ENCODE measurements around the gene ELK4.

Gene ELK4

GRCh38 chr1:205631768-205632668, at the start of gene ELK4:
ELK4 (minus strand) TSS chr1:205632011; CDS start chr1:205623882, 8,129 bp downstream.
- TF ChIP-seq CTCF (IDR thresholded peaks at IDR 0.05; ENCODE audit: low read depth, low read length, missing control alignments), result peak; percentile 65

GRCh38 chr1:205681364-205681763, 49.6 kb upstream of the ELK4 start:
- no peak overlapping the region for H3K4me3 ChIP-seq (replicated peaks; ENCODE audit: low read depth, low read length)
- no peak for DNase-seq (ENCODE audit: extremely low read depth, low read depth)
- no peak for TF ChIP-seq CTCF (IDR thresholded peaks at IDR 0.05; ENCODE audit: low read depth, low read length, missing control alignments)

More at GRCh38 chr1:205631768-205632668, at the start of gene ELK4:
- DNase-seq (ENCODE audit: extremely low read depth, low read depth), result peak; percentile 89
- H3K4me3 ChIP-seq (replicated peaks; ENCODE audit: low read depth, low read length), result peak within 1 kb of the TSS; percentile 54

GRCh38 chr1:205680073-205680851, 48.5 kb upstream of the ELK4 start, which contains the start of gene SLC45A3:
SLC45A3 (minus strand) TSS chr1:205680509; CDS start chr1:205664656, 15,853 bp downstream.
- no peak for TF ChIP-seq CTCF (IDR thresholded peaks at IDR 0.05; ENCODE audit: low read depth, low read length, missing control alignments)
- DNase-seq (ENCODE audit: extremely low read depth, low read depth), result no peak
- peak within 1 kb of the TSS; percentile 61 for H3K4me3 ChIP-seq (replicated peaks; ENCODE audit: low read depth, low read length)

- no peak for TF ChIP-seq CTCF (IDR thresholded peaks at IDR 0.05; ENCODE audit: low read depth, low read length, missing control alignments)
- DNase-seq (ENCODE audit: extremely low read depth, low read depth), result no peak
- H3K4me3 ChIP-seq (replicated peaks; ENCODE audit: low read depth, low read length), result no peak overlapping the region; the same call in 1 of the 2 replicates
Observed at GRCh38 chr1:205678286-205679111, 46.7 kb upstream of the ELK4 start.

- DNase-seq (ENCODE audit: extremely low read depth, low read depth), result no peak
- no peak for TF ChIP-seq CTCF (IDR thresholded peaks at IDR 0.05; ENCODE audit: low read depth, low read length, missing control alignments)
- H3K4me3 ChIP-seq (replicated peaks; ENCODE audit: low read depth, low read length), result no peak overlapping the region
Observed at GRCh38 chr1:205677167-205677566, 45.4 kb upstream of the ELK4 start.

GRCh38 chr1:205676597-205676996, 44.8 kb upstream of the ELK4 start:
- DNase-seq (ENCODE audit: extremely low read depth, low read depth), result no peak
- no peak overlapping the region for H3K4me3 ChIP-seq (replicated peaks; ENCODE audit: low read depth, low read length)
- TF ChIP-seq CTCF (IDR thresholded peaks at IDR 0.05; ENCODE audit: low read depth, low read length, missing control alignments), result no peak
